Kidney (tissue), 14 donors: ENCODE data around the gene ASPG. TPM values are rescaled to one million over a fixed set of nuclear protein-coding genes. Genes with fewer than 3 reads are reported as not detected.

ENCODE experiments used
- DNase-seq, 5 donors: peaks; one replicate each; pipeline ENCODE4 v3.0.0-alpha.2; 2013 to 2020
- FAIRE-seq: peaks from 2 replicates; lab custom pipeline; 2012; peaks lifted over from hg19 to GRCh38; lab: Jason Lieb, UNC
- H3K27ac ChIP-seq, 2 donors: one replicate each; pipeline ENCODE4 v1.7.0; 2013; ENCODE audit warnings: low read depth in 2 of 2, low read length in 2 of 2, inconsistent platforms in 1 of 2
- H3K27me3 ChIP-seq: one replicate; pipeline ENCODE4 v1.7.1; 2013; ENCODE audit warnings: low read length, inconsistent platforms; ENCODE audit not compliant: control insufficient read depth, insufficient read depth
- H3K36me3 ChIP-seq, 3 donors: one replicate each; pipeline versions ENCODE4 v1.7.0 to v1.7.1; 2013; ENCODE audit warnings: low read length in 3 of 3, control low read depth in 1 of 3, inconsistent platforms in 1 of 3; ENCODE audit not compliant: insufficient read depth in 3 of 3, control insufficient read depth in 2 of 3
- H3K4me1 ChIP-seq, 3 donors: one replicate each; pipeline versions ENCODE4 v1.7.0 to v1.7.1; 2013; ENCODE audit warnings: low read length in 3 of 3, inconsistent platforms in 1 of 3, low read depth in 1 of 3; ENCODE audit not compliant: control insufficient read depth in 2 of 3, insufficient read depth in 2 of 3
- H3K4me3 ChIP-seq, 3 donors: one replicate each; pipeline versions ENCODE4 v1.7.0 to v1.8.1; 2013; ENCODE audit warnings: low read length in 3 of 3, control low read depth in 1 of 3, inconsistent platforms in 1 of 3
- H3K9ac ChIP-seq, 3 donors: one replicate each; pipeline versions ENCODE4 v1.7.0 to v1.7.1; 2013; ENCODE audit warnings: low read length in 3 of 3, control low read depth in 1 of 3, inconsistent platforms in 1 of 3
- H3K9me3 ChIP-seq, 3 donors: one replicate each; pipeline versions ENCODE4 v1.7.0 to v1.7.1; 2013; ENCODE audit warnings: low read length in 3 of 3, control low read depth in 1 of 3, inconsistent platforms in 1 of 3; ENCODE audit not compliant: control insufficient read depth in 2 of 3, insufficient read depth in 1 of 3
- CTCF ChIP-seq: IDR thresholded peaks from 3 replicates; pipeline ENCODE4 v1.5.1; 2012; ENCODE audit warnings: mild to moderate bottlenecking, moderate library complexity, borderline replicate concordance; ENCODE audit not compliant: insufficient read depth; ENCODE audit errors: extremely low read depth
- intact Hi-C: fragments of 100-400 bp; cut with DNase I; formaldehyde crosslinking; loops from one replicate; pipeline ENCODE4 v1.11.1; 2022
- polyA plus RNA-seq: library from polyadenylated mRNA; stranded (reverse); fragments of 350-450 nt; fragmentation: Illumina TruSeq; extraction: RNeasy Lipid Tissue Mini Kit (QIAGEN cat#74804); gene quantifications from one replicate; pipeline ENCODE4 v1.2.3, GENCODE V29; 2014; ENCODE audit warnings: low read depth, low replicate concordance; ENCODE audit not compliant: insufficient read depth
- total RNA-seq: library from RNA; stranded (reverse); fragmentation: NEBNext Ultra II Directional; extraction: Animal tissue kit (Norgen Biotek cat#: 25700); gene quantifications from one replicate; pipeline ENCODE4 v1.2.1, GENCODE V29; 2021
- donor health status: control.
- donor health status: control.
- donor health status: control.
- donor health status: control.
- donor health status: control.
- donor health status: DM: yes; HTN: yes; CAD: no.
- donor health status: Normal renal cell carcinoma (clear cell type).

The ASPG gene
- total and polyA plus RNA-seq, 2 donors from 2014 or later, result 2.5 to 58.1 TPM

GRCh38 chr14:104147346-104148125, 62.0 kb downstream of the ASPG start:
- DNase-seq (peak in 2 of 5 donors; percentile 49 to 74), FAIRE-seq (no peak)
- no peak for TF ChIP-seq CTCF
- no peaks in the 10 kb centered on the region for H3K27me3 ChIP-seq
- H3K9me3 ChIP-seq, result no peaks in the 10 kb centered on the region
- H3K36me3 ChIP-seq, result no peaks in the 10 kb centered on the region
- H3K4me1 ChIP-seq, result peaks cover 0 to 5% (median 0%) of the 10 kb centered on the region in 3 donors
- intact Hi-C loops, result no loop called here
- no peak overlapping the region for H3K9ac ChIP-seq
- H3K27ac ChIP-seq, result no peak overlapping the region
- no peak overlapping the region for H3K4me3 ChIP-seq

DNA sequence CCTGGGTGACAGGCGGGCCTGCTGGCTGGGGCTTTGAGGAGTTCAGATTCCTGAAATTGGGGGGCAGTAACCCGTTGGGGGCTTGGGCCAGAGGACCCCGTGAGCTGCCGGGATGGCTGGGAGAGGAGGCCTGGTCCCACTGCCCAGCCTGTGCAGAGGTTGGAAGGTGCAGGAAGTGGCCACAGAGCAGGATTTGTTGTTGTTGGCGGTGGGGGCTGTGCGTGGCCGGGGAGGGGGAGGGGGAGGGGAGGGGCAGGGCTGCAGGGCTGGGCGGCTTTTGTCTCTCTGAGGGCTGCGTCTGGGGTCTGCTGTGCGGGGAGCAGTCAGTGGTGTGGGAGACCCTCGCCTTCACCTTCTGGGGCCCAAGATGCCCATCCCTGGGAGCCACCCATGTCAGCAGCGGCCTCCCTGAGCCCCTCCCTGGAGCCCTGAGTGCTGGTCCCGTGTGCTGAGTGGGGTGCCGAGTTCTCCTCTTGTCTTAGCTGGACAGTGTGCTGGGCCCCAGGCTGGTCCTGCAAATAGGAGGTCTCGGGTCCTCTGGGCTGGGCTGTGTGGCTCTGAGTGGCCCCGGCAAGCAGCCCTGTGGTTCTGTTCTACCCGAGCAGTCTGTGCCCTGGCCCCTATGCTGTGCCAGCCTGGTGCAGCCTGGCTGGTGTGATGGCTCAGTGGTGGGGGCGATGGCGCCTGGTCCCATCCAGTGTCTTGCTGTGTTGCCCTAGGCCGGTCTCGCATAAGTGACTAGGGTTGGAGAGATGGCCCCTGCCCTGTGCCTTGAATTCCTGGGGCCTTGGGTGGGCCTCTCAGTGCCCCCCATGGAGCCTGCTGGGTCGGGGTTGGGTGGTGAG, 63.2 kb downstream of the ASPG start:
- DNase-seq, result peak in 3 of 5 donors; percentile 54 to 65 (median 65)
- no peak overlapping the region for H3K9ac ChIP-seq
- peaks cover 0 to 5% (median 0%) of the 10 kb centered on the region in 3 donors for H3K4me1 ChIP-seq
- no peak overlapping the region for H3K27ac ChIP-seq
- H3K27me3 ChIP-seq, result no peaks in the 10 kb centered on the region
- no peaks in the 10 kb centered on the region for H3K36me3 ChIP-seq
- intact Hi-C loops, result no loop called here
- FAIRE-seq, result no peak
- no peak for TF ChIP-seq CTCF
- H3K4me3 ChIP-seq, result no peak overlapping the region
- H3K9me3 ChIP-seq, result no peaks in the 10 kb centered on the region

DNA sequence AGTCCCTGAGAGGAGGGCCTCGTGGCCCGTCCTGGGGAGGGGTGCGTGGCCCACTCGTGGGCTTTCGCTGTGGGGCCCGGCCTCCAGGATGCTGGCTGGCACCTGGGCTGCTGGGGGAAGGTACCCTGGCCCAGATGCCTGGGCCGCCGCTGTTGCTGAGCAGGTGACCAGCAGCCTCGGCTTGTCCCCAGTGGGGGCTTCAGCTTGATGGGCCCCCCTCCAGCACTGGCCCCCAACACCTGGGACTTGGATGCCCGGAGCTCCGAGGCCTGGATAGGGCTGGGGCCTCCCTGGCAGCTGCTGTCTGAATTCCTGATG, 63.7 kb downstream of the ASPG start:
- Histone ChIP-seq H3K9me3 (no peaks in the 10 kb centered on the region), H3K36me3 (no peaks in the 10 kb centered on the region), H3K4me3 (no peak overlapping the region), H3K27me3 (no peaks in the 10 kb centered on the region), H3K4me1 (peaks cover 0 to 5% (median 0%) of the 10 kb centered on the region in 3 donors), H3K9ac (no peak overlapping the region), H3K27ac (no peak overlapping the region)
- TF ChIP-seq CTCF, result no peak
- intact Hi-C loops, result no loop called here
- no peak for FAIRE-seq
- DNase-seq, result peak in 1 of 5 donors; percentile 70
